H9 (cell line): Measurements from ENCODE around the gene GALNT9. TPM values are rescaled to one million over a fixed set of nuclear protein-coding genes. Genes with fewer than 3 reads are reported as not detected.

Source experiments
- DNase-seq: peaks from one replicate; pipeline ENCODE4 v3.0.0-alpha.2; 2017
- H2AFZ ChIP-seq: one replicate; pipeline ENCODE4 v1.6.1; 2013; ENCODE audit warnings: mild to moderate bottlenecking, low read length, control low read depth, moderate library complexity
- H2AK5ac ChIP-seq: 2 replicates; pipeline ENCODE4 v1.6.1; 2013; ENCODE audit warnings: low read length, control low read depth, mixed read lengths; ENCODE audit not compliant: insufficient read length
- H2BK120ac ChIP-seq: one replicate; pipeline ENCODE4 v1.6.1; 2013; ENCODE audit warnings: low read depth, mild to moderate bottlenecking, low read length, control low read depth, inconsistent platforms; ENCODE audit not compliant: poor library complexity, severe bottlenecking
- H2BK12ac ChIP-seq: 2 replicates; pipeline ENCODE4 v1.6.1; 2013; ENCODE audit warnings: low read length, control low read depth, mixed read lengths, low read depth; ENCODE audit not compliant: insufficient read length
- H2BK15ac ChIP-seq: 2 replicates; pipeline ENCODE4 v1.6.1; 2013; ENCODE audit warnings: low read depth, low read length, control low read depth
- H2BK20ac ChIP-seq: one replicate; pipeline ENCODE4 v1.6.1; 2013; ENCODE audit warnings: low read depth, mild to moderate bottlenecking, low read length, control low read depth, inconsistent platforms; ENCODE audit not compliant: poor library complexity, severe bottlenecking
- H2BK5ac ChIP-seq: 2 replicates; pipeline ENCODE4 v1.6.1; 2013; ENCODE audit warnings: low read length, control low read depth, mixed read lengths; ENCODE audit not compliant: insufficient read length
- H3K14ac ChIP-seq: 2 replicates; pipeline ENCODE4 v1.6.1; 2013; ENCODE audit warnings: low read length, control low read depth; ENCODE audit not compliant: insufficient read depth
- H3K18ac ChIP-seq: 2 replicates; pipeline ENCODE4 v1.6.1; 2013; ENCODE audit warnings: low read depth, mild to moderate bottlenecking, mixed read lengths, low read length, control low read depth; ENCODE audit not compliant: insufficient read length
- H3K23ac ChIP-seq: 2 replicates; pipeline ENCODE4 v1.6.1; 2013; ENCODE audit warnings: low read length, control low read depth, mixed read lengths, low read depth; ENCODE audit not compliant: insufficient read length
- H3K23me2 ChIP-seq: 2 replicates; pipeline ENCODE4 v1.6.1; 2013; ENCODE audit warnings: low read depth, mild to moderate bottlenecking, mixed read lengths, low read length, control low read depth; ENCODE audit not compliant: insufficient read length, poor library complexity, severe bottlenecking
- H3K27ac ChIP-seq: 2 replicates; pipeline ENCODE4 v1.5.1; 2013; ENCODE audit warnings: low read length, control low read depth, mixed read lengths, low read depth; ENCODE audit not compliant: insufficient read length
- H3K27me3 ChIP-seq: 2 replicates; pipeline ENCODE4 v1.6.1; 2013; ENCODE audit warnings: low read length, control low read depth, inconsistent platforms; ENCODE audit not compliant: insufficient read depth
- H3K4ac ChIP-seq: 2 replicates; pipeline ENCODE4 v1.6.1; 2013; ENCODE audit warnings: low read depth, mild to moderate bottlenecking, control low read depth, inconsistent platforms, low read length, moderate library complexity
- H3K4me1 ChIP-seq: 2 replicates; pipeline ENCODE4 v1.6.1; 2013; ENCODE audit warnings: low read length, control low read depth, inconsistent platforms; ENCODE audit not compliant: insufficient read depth
- H3K4me2 ChIP-seq: 2 replicates; pipeline ENCODE4 v1.6.1; 2013; ENCODE audit warnings: low read length, control low read depth, mixed read lengths; ENCODE audit not compliant: insufficient read length, insufficient read depth
- H3K56ac ChIP-seq: 2 replicates; pipeline ENCODE4 v1.6.1; 2013; ENCODE audit warnings: low read depth, mild to moderate bottlenecking, mixed read lengths, low read length, control low read depth; ENCODE audit not compliant: insufficient read length
- H3K79me1 ChIP-seq: 2 replicates; pipeline ENCODE4 v1.6.1; 2013; ENCODE audit warnings: low read depth, mild to moderate bottlenecking, moderate library complexity, low read length, control low read depth, inconsistent platforms; ENCODE audit not compliant: insufficient read depth, poor library complexity, severe bottlenecking
- H3K79me2 ChIP-seq: 2 replicates; pipeline ENCODE4 v1.6.1; 2013; ENCODE audit warnings: low read length, control low read depth, inconsistent platforms; ENCODE audit not compliant: insufficient read depth
- H3K9ac ChIP-seq: 2 replicates; pipeline ENCODE4 v1.6.1; 2013; ENCODE audit warnings: low read length, control low read depth, mixed read lengths; ENCODE audit not compliant: insufficient read length; ENCODE audit errors: extremely low read depth
- H3K9me3 ChIP-seq: one replicate; pipeline ENCODE4 v1.6.1; 2013; ENCODE audit warnings: low read depth, low read length, inconsistent platforms; ENCODE audit not compliant: control insufficient read depth
- H3T11ph ChIP-seq: one replicate; pipeline ENCODE4 v1.6.1; 2013; ENCODE audit warnings: mild to moderate bottlenecking, low read length, control low read depth, inconsistent platforms
- H4K20me1 ChIP-seq: one replicate; pipeline ENCODE4 v1.6.1; 2013; ENCODE audit not compliant: control insufficient read depth, insufficient read length, insufficient read depth
- H4K5ac ChIP-seq: 2 replicates; pipeline ENCODE4 v1.6.1; 2013; ENCODE audit warnings: low read depth, mild to moderate bottlenecking, mixed read lengths, low read length, control low read depth; ENCODE audit not compliant: insufficient read length
- H4K8ac ChIP-seq: replicated peaks from 2 replicates; pipeline ENCODE4 v1.6.1; 2013; ENCODE audit warnings: low read length, control low read depth, mixed read lengths, low read depth; ENCODE audit not compliant: insufficient read length
- H4K91ac ChIP-seq: 2 replicates; pipeline ENCODE4 v1.6.1; 2013; ENCODE audit warnings: low read depth, mild to moderate bottlenecking, moderate library complexity, mixed read lengths, low read length, control low read depth; ENCODE audit not compliant: insufficient read length
- H3K27ac Mint-ChIP-seq, 3 experiments: 2 replicates in 2 of 3; 3 replicates in 1 of 3; pipeline ENCODE4 v1.8.0; 2020 to 2021; ENCODE audit warnings: mixed read lengths in 3 of 3, mild to moderate bottlenecking in 1 of 3, moderate library complexity in 1 of 3
- H3K27me3 Mint-ChIP-seq: 2 replicates; pipeline ENCODE4 v1.8.0; 2021; ENCODE audit warnings: low read depth, mild to moderate bottlenecking, moderate library complexity, mixed read lengths
- H3K36me3 Mint-ChIP-seq, 3 experiments: 2 replicates in 2 of 3; 3 replicates in 1 of 3; pipeline ENCODE4 v1.8.0; 2020 to 2021; ENCODE audit warnings: low read depth in 3 of 3, mixed read lengths in 3 of 3; ENCODE audit not compliant: insufficient read depth in 1 of 3
- H3K4me1 Mint-ChIP-seq, 2 experiments: 2 replicates each; pipeline ENCODE4 v1.8.0; 2020; ENCODE audit warnings: mixed read lengths in 2 of 2
- H3K4me3 Mint-ChIP-seq, 2 experiments: 2 replicates in 1 of 2; 3 replicates in 1 of 2; pipeline ENCODE4 v1.8.0; 2020 to 2021; ENCODE audit warnings: mild to moderate bottlenecking in 2 of 2, mixed read lengths in 2 of 2, moderate library complexity in 1 of 2
- H3K9me3 Mint-ChIP-seq, 2 experiments: 2 replicates in 1 of 2; 3 replicates in 1 of 2; pipeline ENCODE4 v1.8.0; 2020; ENCODE audit warnings: mild to moderate bottlenecking in 2 of 2, mixed read lengths in 2 of 2, moderate library complexity in 1 of 2
- WGBS: extraction: QIAGEN DNeasy Blood & Tissue Kit; methylation state at CpG from one replicate; pipeline ENCODE4 v1.1.7; 2013; ENCODE audit warnings: missing lambda C conversion rate, low lambda C conversion rate, mixed read lengths; ENCODE audit not compliant: insufficient read length; ENCODE audit errors: extremely low coverage; 5-methylcytosine and 5-hydroxymethylcytosine counted together
- total RNA-seq: library from RNA; stranded (reverse); gene quantifications from 2 replicates; pipeline ENCODE4 v1.2.1, GENCODE V29; 2021
- TF ChIP-seq, protein P1 (sequence below): fragments of 200-600 bp; sonication (generic); conservative IDR thresholded peaks from 3 replicates; pipeline ENCODE4 v1.8.0; 2021; ENCODE audit warnings: antibody characterized with exemption, mild to moderate bottlenecking

Gene GALNT9
- total RNA-seq, 1 experiment from 2014 or later: 0.35 TPM

DNA sequence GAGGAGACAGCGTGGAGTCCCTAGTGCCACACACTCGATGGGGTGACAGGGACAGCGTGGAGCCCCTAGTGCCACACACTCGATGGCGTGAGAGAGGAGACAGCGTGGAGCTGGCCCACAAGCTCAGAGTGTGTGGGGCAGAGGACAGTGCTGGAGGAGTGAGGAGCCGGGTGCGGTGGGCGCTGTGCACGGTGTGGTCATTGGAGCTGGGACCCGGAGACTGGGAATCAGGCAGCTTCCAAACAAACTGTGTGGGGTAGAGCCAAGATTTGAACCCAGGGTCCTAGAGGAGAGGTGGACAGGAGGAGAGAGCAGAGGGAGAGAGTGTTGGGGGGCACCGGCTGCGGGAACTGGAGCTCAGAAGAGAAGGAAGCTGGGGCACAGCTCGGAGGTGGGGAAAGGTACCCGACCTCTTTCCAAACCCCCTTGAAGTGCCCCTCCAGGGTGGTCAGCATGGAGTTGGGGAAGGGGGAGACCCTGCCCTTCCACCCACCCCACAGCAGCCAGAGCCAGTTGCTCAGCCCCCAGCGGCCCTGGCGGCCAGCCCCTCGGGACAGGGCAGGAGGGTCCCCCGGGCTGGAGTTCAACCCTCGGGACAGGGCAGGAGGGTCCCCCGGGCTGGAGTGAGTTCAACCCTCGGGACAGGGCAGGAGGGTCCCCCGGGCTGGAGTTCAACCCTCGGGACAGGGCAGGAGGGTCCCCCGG is 94.1 kb downstream of the GALNT9 start:
- no peak overlapping the region for H2BK5ac ChIP-seq
- no peak overlapping the region for H3K14ac ChIP-seq
- H3K27ac Mint-ChIP-seq: no peak overlapping the region
- no peak overlapping the region for H2BK120ac ChIP-seq
- H3K36me3 Mint-ChIP-seq: no peaks in the 10 kb centered on the region; a peak in 2 of 7 replicates
- H3T11ph ChIP-seq: no peak overlapping the region
- no peak overlapping the region for H2AK5ac ChIP-seq
- no peak overlapping the region for H2BK20ac ChIP-seq
- TF ChIP-seq, protein P1, sequence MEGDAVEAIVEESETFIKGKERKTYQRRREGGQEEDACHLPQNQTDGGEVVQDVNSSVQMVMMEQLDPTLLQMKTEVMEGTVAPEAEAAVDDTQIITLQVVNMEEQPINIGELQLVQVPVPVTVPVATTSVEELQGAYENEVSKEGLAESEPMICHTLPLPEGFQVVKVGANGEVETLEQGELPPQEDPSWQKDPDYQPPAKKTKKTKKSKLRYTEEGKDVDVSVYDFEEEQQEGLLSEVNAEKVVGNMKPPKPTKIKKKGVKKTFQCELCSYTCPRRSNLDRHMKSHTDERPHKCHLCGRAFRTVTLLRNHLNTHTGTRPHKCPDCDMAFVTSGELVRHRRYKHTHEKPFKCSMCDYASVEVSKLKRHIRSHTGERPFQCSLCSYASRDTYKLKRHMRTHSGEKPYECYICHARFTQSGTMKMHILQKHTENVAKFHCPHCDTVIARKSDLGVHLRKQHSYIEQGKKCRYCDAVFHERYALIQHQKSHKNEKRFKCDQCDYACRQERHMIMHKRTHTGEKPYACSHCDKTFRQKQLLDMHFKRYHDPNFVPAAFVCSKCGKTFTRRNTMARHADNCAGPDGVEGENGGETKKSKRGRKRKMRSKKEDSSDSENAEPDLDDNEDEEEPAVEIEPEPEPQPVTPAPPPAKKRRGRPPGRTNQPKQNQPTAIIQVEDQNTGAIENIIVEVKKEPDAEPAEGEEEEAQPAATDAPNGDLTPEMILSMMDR: no peak
- H4K5ac ChIP-seq: no peak overlapping the region
- H3K9me3 ChIP-seq: no peaks in the 10 kb centered on the region
- H2AFZ ChIP-seq: no peak overlapping the region
- H3K23ac ChIP-seq: no peak overlapping the region
- H2BK12ac ChIP-seq: no peak overlapping the region
- peaks cover 0 to 20% of the 10 kb centered on the region in 2 experiments; a peak in 3 of 5 replicates for H3K9me3 Mint-ChIP-seq
- no peak overlapping the region for H2BK15ac ChIP-seq
- no peak overlapping the region for H3K4me2 ChIP-seq
- H3K27me3 ChIP-seq: no peaks in the 10 kb centered on the region
- no peak for DNase-seq
- H3K79me2 ChIP-seq: no peaks in the 10 kb centered on the region
- H3K18ac ChIP-seq: no peak overlapping the region
- no peaks in the 10 kb centered on the region for H3K23me2 ChIP-seq
- H3K4me3 Mint-ChIP-seq: no peak overlapping the region
- H3K4ac ChIP-seq: no peak overlapping the region
- H3K27ac ChIP-seq: no peak overlapping the region
- H3K9ac ChIP-seq: no peak overlapping the region
- H4K8ac ChIP-seq: no peak overlapping the region
- no peak overlapping the region for H3K56ac ChIP-seq
- no peaks in the 10 kb centered on the region for H3K4me1 Mint-ChIP-seq
- no peaks in the 10 kb centered on the region for H4K20me1 ChIP-seq
- WGBS: no CpG with 5 or more reads among the region's 25 CpGs
- no peaks in the 10 kb centered on the region for H3K79me1 ChIP-seq
- peaks cover 52% of the 10 kb centered on the region for H3K27me3 Mint-ChIP-seq
- H4K91ac ChIP-seq: no peak overlapping the region
- no peaks in the 10 kb centered on the region for H3K4me1 ChIP-seq
